ENCODE measurements around the gene RRBP1.

Gene RRBP1, protein sequence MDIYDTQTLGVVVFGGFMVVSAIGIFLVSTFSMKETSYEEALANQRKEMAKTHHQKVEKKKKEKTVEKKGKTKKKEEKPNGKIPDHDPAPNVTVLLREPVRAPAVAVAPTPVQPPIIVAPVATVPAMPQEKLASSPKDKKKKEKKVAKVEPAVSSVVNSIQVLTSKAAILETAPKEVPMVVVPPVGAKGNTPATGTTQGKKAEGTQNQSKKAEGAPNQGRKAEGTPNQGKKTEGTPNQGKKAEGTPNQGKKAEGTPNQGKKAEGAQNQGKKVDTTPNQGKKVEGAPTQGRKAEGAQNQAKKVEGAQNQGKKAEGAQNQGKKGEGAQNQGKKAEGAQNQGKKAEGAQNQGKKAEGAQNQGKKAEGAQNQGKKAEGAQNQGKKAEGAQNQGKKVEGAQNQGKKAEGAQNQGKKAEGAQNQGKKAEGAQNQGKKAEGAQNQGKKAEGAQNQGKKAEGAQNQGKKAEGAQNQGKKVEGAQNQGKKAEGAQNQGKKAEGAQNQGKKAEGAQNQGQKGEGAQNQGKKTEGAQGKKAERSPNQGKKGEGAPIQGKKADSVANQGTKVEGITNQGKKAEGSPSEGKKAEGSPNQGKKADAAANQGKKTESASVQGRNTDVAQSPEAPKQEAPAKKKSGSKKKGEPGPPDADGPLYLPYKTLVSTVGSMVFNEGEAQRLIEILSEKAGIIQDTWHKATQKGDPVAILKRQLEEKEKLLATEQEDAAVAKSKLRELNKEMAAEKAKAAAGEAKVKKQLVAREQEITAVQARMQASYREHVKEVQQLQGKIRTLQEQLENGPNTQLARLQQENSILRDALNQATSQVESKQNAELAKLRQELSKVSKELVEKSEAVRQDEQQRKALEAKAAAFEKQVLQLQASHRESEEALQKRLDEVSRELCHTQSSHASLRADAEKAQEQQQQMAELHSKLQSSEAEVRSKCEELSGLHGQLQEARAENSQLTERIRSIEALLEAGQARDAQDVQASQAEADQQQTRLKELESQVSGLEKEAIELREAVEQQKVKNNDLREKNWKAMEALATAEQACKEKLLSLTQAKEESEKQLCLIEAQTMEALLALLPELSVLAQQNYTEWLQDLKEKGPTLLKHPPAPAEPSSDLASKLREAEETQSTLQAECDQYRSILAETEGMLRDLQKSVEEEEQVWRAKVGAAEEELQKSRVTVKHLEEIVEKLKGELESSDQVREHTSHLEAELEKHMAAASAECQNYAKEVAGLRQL (N-terminal part only)

DNA sequence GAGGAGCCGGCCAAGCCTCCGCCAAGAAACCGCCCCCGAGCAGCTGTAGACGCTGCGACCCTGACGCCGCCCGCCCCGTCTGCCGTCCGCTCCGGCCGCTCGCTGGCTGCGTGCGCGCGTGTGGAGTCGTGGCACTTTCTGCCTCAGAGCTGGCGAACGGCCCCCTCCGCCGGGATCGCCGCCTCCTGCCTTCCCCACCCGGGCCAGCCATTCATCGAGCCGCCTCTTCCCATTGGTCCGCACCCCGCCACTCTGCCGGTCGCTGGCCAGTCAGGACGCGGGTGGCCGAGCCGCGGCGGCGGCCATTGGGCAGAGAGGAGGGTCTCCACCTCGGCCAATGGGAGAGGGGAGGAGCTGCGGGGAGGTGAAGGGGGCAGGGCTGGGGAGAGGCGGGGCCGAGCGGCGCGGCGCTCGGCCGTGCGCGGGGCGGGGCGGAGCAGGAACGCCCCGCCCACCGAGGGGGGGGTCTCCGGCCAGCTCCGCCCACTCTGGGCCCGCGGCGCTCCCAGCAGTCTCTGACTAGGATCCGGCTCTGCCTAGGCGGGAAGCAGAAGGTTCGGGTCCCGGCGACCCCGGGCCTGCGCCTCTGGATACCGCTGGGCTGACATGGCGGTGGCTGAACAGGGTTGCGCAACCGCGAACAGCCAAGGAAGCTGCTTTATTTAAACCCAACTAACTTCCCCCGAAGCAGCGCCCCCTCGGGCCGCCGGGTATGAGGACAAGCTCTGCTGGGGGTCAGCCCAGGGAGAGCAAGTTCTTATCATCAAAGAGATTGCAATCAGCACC is at the start of gene RRBP1:
Gene RRBP1 (minus strand): TSS at position 140 of the 786 bp plus-strand sequence. CDS start 21,735 bp downstream, outside the sequence.
- peak; percentile 98 for DNase-seq (ENCODE audit: low spot score)
- peak; percentile 91 for FAIRE-seq

DNA sequence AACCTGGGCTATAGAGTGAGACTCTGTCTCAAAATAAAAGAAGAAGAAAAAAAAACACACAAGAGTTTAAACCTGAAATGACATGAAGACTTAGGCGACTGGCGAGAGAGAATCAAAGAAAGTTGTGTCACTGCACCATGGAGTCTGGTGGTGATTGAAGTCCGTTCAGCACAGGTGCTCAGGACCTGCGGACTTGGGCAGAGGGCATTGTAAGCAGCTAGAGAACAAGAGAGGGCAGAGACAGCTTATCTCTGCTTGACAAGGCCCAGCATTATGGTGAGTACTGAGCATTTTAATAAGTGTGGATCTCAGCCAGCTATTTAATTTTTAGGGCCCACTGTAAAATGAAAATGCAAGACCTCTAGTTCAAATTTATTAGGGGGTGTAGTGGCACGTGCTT is 49.2 kb upstream of the RRBP1 start:
- no peak for FAIRE-seq

DNA sequence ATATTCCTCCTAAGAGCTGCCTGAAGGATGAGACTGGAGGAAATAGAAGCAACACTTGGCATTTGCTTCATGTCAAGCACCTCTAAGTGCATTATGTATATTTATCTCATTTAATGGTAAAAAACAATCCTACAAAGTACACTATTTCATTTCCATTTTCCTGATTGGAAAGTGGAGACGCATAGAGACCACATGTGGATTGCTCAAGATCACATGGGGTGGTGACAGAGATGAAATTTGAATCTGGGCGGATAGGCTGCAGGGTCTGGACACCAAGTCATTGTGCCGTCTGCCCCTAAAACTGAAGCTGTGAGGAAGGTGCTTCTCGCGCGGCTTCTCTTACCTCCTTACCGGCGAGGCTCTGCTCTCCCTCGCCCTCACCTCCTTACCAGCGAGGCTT is 48.0 kb upstream of the RRBP1 start:
- FAIRE-seq (no peak), DNase-seq (ENCODE audit: low spot score) (no peak)

More for the DNA sequence above, 49.2 kb upstream of the RRBP1 start:
- DNase-seq (ENCODE audit: low spot score), result no peak

DNA sequence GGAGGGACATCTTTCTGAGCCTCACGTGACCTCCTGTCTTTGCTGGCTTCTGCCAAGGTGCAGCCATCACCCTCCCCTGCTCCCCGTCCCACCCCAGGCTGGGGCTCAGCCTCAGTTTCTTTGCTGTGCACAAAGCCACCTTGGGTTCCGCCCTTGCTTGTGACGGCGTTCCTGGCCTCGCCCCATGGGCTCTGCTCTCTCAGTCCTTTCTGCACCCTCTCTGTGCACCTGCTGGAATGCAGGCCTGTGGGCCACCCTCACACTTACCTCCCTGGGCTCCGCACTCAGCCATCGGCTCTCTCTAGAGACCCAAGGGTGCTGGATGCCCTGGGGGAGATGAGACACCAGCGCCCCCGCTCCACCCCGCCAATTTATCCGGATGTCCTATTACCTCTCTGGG is 46.0 kb upstream of the RRBP1 start:
- no peak for DNase-seq (ENCODE audit: low spot score)
- FAIRE-seq, result no peak

DNA sequence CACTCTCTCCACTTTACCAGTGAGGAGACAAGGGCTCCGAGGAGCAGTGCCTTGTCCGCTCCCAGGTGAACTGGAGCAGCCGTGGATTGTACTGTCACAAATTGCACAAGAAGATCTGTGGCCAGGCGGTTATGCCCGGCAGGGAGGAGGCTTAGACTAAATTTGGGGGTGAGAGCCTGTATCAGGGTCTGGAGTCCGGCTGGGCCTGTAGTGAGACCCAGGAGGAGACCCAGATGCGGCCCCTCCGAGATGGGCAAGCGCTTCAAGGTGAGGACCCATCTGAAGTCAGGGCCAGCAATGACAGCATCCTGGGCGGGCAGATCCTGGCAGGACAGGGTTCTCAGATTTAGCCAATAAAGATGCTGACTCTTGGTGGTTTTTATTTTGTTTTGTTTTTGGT is 45.3 kb upstream of the RRBP1 start:
- DNase-seq (ENCODE audit: low spot score) (no peak), FAIRE-seq (no peak)

DNA sequence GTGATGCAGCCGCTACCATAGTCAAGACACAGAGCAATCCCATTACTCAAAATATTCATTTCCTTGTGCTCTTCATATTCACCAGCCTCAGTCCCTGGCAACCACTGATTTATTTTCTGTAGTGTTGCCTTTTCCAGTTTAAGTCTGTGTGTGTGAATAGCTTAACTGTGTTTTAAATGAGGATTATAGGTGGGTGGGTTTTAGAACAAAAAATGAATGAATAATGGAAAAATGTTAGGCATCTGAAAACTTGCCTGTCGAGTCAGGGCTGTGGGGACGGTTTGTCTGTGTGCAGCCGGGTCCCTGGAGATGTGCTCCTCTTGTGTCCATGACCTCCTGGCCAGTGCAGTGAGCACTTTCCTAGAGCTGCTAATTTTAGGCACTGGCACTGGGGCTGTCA is 44.9 kb upstream of the RRBP1 start:
- DNase-seq (ENCODE audit: low spot score) (no peak), FAIRE-seq (no peak)

DNA sequence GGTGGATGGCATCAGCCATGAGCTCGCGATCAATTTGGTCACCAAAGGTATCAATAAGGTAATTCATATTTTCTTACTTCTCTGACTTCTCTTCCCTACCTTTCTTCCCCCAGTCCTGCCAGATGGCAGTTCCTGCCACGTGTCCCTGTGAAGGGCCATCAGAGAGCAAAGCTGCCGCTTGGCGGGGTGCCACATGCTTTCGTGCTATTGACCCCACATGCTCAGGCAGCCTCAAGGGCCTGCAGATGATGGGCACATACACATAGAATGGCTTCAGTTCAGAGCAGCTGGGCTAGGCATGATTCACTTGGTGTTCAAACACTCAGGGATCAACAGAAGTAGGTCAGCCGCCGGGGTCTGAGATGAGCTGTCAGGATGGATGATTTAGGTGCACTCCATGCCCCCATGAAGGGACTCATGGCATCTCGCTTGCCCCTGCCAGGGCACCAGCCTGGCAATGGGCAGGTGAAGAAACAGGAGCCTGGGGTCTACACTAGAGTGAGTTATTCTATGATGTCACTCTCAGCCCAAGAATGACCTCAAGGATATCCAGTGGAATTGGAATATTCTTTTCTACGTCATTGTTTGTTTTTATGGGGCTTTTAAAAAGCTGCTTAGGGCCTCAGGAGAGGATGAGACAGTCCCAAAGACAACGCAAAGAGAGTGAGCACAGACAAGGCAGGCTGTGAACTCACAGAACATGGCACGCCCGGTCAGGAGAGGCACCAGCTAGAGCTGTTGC is 43.2 kb upstream of the RRBP1 start:
- FAIRE-seq (no peak), DNase-seq (ENCODE audit: low spot score) (no peak)

- no peak for FAIRE-seq
- DNase-seq (ENCODE audit: low spot score), result no peak
Measured at GRCh38 chr20:17723301-17723691, 41.3 kb upstream of the RRBP1 start.

DNA sequence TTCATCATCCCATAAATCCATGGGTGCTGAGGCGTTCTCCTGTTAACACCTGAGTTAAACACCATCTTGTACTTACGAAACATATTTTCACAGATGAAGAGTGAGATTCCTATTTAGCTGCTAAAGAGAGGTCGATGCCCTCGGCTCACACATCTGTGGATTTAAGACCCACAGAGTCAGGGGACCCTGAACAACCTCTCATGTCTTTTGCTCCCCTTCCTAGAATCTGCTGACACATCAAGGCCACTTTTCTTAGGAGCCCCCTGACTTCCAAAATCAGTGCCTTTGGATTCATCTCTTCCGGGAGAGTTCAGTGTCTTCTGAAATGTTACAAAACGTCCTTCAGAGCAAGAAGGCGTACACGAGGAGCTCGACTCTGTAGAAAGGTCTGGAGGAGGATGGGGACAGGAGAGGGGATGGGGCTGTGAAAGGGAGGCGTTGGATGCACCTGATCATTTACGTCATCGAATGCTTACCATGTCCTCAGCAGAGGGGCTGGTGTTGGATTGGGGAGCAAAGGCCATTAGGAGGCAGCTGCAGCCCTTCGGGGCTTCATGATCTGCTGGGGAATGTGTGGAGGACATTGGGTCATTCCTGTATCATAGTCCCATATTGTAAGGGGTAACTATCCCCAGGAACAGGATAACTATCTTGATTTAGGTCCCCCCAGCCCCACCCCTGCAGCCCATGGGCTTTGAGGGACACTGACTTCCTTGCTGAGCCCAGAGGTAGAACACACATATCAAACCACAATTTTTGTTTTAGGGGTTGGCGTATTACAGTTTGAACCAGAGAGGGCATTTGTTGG is 40.7 kb upstream of the RRBP1 start:
- DNase-seq (ENCODE audit: low spot score), result no peak
- FAIRE-seq, result no peak

GRCh38 chr20:17721802-17722486 is 39.9 kb upstream of the RRBP1 start:
- DNase-seq (ENCODE audit: low spot score) (no peak), FAIRE-seq (no peak)

GRCh38 chr20:17720755-17721154 is 38.7 kb upstream of the RRBP1 start:
- no peak for DNase-seq (ENCODE audit: low spot score)
- no peak for FAIRE-seq

GRCh38 chr20:17716331-17716730 is 34.3 kb upstream of the RRBP1 start:
- DNase-seq (ENCODE audit: low spot score) (no peak), FAIRE-seq (no peak)

GRCh38 chr20:17715075-17715474 is 33.0 kb upstream of the RRBP1 start:
- FAIRE-seq, result no peak
- no peak for DNase-seq (ENCODE audit: low spot score)

GRCh38 chr20:17714597-17714996 is 32.6 kb upstream of the RRBP1 start:
- no peak for DNase-seq (ENCODE audit: low spot score)
- FAIRE-seq, result no peak

DNA sequence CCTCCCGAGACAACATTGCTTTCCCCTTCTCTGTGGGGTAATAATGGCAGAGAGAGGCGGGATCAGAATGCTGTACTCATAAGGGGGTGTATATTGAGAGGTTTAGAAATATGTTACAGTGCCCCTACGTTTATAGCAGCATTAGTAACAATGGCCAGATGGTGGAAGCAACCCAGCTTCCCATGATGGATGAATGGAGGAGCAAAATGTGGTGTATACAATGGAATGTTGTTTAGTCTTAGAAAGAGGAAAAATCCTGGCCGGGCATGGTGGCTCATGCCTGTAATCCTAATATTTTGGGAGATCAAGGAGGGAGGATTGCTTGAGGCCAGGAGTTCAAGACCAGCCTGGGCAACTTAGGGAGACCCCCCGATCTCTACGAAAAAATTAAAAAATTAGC is 30.7 kb upstream of the RRBP1 start:
- no peak for DNase-seq (ENCODE audit: low spot score)
- FAIRE-seq, result no peak

DNA sequence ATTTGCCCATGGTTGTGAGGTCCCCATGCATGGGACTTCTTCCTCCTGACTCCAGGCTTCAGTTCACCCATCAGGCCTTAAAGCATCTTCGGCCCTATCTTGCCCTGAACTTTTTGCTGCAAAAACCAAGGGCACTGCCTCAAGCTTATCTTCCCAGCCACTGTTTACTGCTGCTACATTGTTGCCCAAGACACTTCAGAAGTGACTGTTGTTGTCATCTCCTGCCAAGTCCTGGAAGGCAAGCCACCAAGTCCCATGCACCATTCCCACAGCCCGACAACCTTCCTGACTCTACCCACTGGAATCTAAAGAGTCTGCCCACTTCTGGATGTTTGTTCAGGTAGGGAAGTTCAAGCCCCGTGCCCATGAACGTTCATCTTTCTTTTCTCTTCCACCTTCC is 30.2 kb upstream of the RRBP1 start:
- DNase-seq (ENCODE audit: low spot score), result no peak
- no peak for FAIRE-seq

- FAIRE-seq (no peak), DNase-seq (ENCODE audit: low spot score) (no peak)
Measured at GRCh38 chr20:17711267-17711627, 29.2 kb upstream of the RRBP1 start.

GRCh38 chr20:17710379-17711266 is 28.6 kb upstream of the RRBP1 start:
- no peak for FAIRE-seq

More at GRCh38 chr20:17710379-17711266, 28.6 kb upstream of the RRBP1 start:
- no peak for DNase-seq (ENCODE audit: low spot score)
